ENCODE data around the gene TREH.

GRCh38 chr11:118663381-118663780 lies 16.1 kb downstream of the TREH start:
- no peak for TF ChIP-seq NFRKB (IDR thresholded peaks at IDR 0.05)
- no peak for TF ChIP-seq FOXM1 (IDR thresholded peaks at IDR 0.05; ENCODE audit: borderline replicate concordance)
- TF ChIP-seq PKNOX1 (IDR thresholded peaks at IDR 0.05): no peak
- TF ChIP-seq HDGF (IDR thresholded peaks at IDR 0.05; ENCODE audit: borderline replicate concordance): no peak
- TF ChIP-seq LEF1 (IDR thresholded peaks at IDR 0.05; ENCODE audit: borderline replicate concordance): no peak
- no peak for TF ChIP-seq FOXA1 (IDR thresholded peaks at IDR 0.05)
- TF ChIP-seq SP1 (IDR thresholded peaks at IDR 0.05): no peak

All from HEK293T (cell line).